NCI-H345 (cell line): ENCODE measurements around the gene SP4.

Experiments used
- DNase-seq: peaks from one replicate; lab custom pipeline; 2025; lab: John Stamatoyannopoulos, UW

The SP4 gene

DNA sequence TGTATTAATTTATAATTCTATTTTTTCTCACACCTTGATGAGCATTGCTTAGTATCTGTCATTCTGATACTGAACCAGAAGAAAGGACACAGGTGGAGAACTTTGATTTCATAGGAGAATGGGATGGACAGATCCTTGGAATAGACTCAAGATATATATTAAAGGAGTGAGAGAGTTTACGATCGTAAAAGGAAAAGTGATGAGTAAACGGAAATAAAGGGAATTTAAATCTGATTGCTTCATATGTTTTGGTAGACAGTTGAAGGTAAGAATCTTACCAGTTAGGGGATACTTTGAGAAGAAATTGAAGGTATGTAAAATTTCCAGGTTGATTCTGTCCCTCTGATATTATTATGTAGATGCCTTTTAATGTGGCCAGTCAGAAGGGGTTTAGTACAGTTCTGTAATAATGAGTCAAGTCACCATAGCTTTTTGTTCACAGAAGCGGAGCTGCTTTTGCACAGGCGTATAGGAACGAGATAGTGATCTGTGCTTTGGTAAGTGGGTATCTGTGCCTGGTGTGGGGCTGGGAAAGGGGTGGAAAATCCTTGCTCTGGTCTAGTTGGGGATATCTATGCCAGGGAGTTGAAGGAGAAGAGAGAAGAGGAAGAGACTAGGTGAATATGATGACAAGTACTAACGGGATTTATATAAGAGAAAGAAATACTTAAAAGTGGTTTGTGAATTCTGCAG lies 15.4 kb downstream of the SP4 start:
- DNase-seq = no peak

DNA sequence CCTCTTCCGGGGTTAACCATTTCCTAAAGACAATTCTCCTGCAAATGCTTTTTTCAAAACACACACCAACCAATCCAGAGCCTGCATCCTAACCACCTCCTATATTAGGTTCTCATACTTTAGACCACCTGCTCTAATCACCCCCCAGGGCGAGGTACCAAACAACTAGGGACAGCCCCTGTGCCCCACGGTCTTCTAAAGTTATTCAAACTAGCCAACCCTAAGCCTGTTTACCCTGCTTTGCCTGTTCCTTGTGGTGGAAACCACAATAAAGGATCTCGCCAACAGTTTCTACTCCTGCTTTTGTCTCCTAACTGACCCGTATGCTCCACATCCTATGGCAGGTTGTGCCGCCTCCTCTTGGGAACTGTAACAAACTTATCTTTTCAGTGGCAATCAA lies 21.1 kb downstream of the SP4 start:
- DNase-seq = no peak

DNA sequence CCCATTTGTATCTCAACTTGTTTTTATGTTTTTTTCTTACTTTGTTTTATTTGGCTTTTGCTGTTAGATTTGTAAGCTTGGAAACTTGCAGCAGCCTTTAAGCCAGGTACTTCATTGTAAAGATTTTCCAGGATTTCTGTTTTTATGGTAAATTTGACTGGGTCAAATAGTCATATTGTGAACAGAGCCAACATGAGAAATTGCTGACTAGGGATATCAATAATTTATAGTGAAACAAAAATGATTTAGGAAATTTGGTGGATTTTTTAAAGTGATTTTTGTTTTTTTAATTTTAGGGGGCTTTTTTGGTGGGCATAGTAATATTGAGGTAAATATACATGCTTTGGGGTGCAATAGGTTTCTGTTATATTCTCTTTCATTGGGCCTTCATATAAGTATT lies 22.2 kb downstream of the SP4 start:
- no peak for DNase-seq

DNA sequence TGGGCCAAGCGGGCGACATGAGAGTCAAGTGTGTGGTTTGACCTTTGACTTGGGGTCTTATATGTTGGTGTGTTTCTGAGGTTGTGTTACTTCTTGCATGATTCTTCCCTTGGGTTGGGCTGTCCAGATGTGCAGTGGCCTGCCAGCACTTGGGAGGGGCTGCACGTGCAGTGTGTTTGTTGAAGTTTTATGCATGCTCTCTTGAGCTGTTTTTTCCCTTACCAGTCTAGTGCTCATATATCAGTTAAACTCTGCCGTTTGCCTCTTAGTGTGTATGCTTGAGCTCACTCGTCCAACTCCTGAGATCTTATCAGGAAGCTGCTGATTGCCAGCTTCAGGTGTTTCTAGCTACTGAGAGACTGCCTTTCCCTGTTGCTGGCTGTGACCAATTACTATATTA lies 23.1 kb downstream of the SP4 start:
- DNase-seq = no peak

DNA sequence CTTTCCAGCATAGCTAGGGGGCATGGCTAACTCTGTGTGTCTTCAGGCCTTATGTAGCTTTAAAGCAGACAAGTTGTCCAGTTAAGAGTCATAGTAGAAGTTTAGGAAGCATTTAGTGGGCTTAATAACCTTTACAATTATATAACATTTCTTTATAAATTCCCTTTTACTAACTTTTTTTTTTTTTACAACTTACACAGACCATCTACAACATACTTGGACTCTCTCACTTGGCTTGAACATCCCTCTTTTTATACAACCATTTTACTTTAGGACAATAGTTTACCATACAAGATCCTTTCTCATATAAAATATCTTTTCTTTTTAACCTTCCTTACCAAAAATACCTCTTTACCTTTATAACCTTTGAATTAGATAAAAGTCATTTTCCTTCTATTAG lies 26.3 kb downstream of the SP4 start:
- DNase-seq = no peak

DNA sequence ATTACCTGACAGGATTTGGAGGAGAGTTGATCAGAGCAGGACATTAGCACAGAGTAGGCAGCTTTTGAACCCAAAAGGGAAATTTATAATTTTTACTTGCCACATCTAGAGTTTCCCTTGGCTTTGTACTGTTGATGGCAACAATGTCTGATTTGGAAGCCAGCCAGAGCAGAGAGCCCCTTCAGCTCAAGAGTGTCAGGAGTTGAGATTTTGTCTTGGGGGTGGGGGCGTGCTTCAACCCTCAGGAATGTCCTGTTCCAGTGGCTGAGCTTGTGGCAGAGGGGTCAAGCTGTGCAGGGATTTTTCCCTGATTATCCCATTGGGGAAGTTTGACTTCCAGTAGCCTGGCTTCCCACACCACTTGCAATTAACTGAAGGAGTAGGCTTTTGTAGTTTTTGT lies 27.0 kb downstream of the SP4 start:
- no peak for DNase-seq

DNA sequence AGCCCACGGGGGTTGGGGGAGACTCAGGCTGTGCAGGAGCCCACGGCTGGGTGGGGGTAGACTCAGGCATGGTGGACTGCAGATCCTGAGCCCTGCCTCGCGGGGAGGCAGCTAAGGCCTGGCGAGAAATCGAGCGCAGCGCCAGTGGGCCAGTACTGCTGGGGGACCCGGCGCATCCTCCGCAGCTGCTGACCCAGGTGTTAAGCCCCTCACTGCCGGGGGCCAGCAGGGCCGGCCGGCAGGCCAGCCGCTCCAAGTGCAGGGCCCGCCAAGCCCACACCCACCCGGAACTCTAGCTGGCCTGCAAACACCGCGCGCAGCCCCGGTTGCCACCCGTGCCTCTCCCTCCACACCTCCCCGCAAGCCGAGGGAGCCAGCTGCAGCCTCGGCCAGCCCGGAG lies 33.4 kb downstream of the SP4 start:
- no peak for DNase-seq

DNA sequence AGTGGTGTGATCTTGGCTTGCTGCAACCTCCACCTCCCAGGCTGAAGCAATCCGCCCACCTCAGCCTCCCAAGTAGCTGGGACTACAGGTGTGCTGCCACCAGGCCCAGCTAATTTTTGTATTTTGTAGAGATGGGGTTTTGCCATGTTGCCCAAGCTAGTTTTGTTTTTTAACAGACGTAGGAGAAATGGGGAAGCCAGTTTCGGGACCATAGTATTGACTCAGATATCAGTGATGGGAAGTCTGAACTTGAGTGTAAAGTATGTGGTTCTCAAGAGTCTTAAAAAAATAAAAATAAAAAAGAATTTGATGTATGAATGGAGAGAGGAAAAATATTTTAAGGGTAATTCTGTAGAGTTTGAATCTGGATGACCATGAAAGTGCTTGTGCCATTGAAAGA lies 34.2 kb downstream of the SP4 start:
- DNase-seq = no peak

DNA sequence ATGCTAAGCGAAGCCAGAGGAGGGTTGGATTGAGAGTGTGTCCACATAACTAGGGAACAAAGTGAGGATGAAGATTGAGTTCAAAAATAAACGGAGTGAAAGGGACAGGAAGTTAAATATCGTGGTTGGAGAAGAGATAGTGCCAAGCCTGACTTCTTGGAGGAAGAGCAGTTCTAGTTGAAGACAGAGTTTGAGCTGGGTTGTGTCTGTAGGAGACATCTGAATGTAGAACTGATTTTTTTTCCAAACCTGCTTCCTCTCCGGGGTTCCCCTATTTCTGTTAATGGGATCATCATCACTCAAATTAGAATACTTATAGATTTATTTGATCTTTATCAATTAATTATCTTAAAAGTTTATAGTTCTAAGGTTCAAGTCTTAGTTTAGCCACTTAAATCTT lies 35.6 kb downstream of the SP4 start:
- DNase-seq = no peak

DNA sequence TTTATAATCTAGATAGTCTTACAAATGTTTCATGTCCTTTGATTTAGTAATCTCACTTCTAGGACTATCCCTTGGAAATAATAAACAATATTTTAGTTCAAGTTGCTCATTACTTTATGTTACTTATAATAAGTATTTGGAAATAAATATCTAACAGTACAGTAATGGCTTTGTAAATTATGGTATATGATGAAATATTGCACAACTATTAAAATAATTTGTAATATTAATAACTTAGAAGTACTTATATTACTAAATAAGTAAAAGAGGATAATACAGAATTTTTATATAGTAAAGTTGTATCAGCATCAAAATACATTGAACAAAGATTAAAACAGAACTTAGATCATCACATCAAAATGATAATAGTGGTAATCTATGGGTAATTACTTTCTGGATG lies 41.1 kb downstream of the SP4 start:
- DNase-seq = no peak

DNA sequence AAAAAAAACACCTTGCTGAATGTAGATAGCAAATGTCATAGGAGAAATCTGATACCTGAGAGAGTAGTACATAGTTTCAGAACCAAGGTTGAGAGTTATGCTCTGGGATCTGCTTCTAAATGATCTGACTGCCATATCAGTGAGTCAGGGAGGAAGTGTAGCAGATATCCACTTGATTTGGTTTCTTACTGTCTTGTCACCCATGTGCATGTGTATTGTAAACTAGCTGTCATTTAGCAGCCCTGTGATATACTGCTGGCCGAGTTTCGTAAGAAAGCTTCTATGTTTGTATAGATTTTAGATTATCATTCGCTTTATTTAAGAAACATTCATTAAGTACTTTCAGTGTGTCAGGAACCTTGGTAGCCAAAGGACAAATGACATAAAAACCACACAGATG lies 42.0 kb downstream of the SP4 start:
- no peak for DNase-seq

DNA sequence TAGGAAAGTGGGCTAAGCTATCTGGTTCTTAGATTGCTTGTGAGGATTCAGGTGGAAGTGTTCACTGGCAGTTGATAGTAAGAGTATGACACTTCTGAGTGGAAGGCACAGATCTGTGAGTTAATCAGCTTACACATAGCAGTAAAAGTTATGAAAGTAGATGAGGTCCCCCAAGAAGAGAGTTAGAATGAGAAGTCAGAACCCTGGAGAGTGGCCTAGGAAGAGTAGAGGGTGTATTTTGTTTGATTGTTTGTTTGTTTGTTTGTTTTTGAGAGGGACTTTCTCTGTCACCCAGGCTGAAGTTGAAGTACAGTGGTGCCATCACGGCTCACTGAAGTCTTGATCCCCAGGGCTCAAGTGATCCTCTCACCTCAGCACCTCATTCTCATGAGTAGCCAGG lies 44.1 kb downstream of the SP4 start:
- no peak for DNase-seq

DNA sequence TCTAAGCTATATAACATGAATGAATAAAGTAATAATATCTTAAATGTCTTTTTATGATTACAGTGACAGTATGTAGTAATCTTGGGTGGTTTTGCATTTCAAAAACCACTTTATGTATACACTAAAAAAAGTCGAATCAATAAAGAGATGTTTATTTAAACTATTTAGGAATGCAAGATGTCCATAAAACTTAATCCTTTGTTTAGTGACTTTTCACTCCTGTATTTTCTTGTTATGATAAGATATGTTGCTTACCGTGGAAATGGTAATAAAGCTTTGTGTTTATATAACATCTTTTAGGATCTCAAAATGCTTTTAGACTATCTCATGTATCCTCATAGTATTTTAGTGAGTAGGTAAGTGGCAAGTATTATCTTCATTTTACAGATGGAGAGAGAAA lies 48.5 kb downstream of the SP4 start:
- no peak for DNase-seq

DNA sequence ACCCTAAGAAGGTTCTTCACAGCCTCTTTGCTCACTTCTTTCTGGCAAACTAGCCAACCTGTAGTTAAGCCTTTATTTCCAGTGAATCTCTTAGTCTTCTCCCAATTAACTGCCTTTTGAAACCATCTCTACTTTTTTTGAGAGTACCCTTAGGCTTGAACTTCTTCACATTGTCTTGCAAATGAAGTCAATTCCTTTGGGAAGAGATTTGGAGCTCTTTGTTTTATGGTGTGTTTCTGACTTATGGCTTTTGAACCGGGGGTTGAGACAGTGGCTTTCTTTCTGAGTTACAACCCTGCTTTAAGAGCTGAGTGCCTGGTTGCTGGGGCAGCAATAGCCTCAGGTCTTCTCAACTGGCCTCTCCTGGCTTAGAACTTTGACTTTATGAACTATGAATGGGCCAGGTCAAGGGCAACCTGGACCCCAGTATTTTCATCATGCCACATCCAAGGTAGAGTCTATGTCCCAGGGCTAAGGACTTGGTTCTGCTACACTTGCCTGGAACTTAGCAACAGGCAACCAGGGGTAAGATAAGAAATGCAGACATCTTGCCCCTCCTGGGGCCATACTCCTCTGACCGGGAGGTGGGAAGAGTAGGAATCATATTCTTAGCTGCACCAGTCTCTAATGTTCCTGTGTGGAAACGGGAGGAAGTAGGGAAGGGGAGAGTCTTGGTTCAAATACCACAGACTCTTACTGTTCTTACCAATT lies 53.0 kb downstream of the SP4 start:
- no peak for DNase-seq

DNA sequence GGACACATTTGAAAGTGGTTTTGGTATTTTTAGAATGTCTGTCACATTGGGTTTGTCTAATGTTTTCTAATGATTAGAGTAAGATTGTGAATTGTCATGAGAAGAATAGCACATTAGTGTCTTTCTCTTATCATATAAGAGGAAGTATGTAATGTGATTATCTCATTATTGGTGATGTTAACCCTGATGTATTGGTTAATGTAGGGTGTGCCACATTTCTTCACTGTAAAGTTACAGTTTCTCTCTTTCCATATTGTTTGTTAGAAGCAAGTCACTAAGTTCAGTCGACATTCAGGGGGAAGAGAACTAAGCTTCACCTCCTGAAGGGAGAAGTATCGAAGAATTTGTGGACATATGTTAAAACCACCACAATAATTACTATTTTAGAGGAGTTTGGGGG lies 58.6 kb downstream of the SP4 start:
- DNase-seq = no peak

DNA sequence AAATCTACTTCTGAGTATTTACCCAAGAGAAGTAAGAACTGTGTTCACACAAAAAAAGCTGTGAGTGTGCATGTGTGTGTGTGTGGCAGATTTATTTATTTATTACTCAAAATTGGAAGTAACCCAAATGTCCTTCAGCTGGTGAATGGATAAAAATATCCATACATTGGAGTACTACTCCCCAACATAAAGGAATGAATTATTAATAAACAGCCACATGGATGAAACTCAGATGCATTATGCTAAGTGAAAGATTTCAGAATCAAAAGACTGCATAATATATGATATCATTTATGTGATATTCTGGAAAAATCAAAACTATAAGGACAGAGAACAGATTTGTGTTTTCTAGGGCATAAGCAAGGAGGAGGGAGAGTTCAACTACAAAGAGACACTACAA lies 67.8 kb downstream of the SP4 start:
- DNase-seq = no peak

DNA sequence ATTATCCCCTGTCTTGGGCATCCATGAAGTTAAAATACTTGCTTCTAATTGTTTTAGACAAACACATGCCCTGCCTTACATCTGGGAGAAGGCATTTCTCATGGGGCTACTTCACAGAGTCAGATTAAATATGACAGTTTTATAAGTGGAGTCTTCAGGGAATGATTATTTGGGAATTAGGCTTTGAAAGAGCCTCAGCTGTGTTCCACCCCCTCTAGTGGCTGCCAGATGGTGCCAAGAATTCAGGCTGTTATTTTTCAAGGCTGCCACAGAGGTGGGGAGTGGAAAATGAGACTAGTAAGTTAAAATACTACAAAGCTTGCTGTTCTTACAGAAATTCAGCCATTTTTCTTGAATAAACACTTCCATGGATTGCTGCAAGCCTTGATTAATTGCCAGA lies 69.2 kb downstream of the SP4 start:
- no peak for DNase-seq

DNA sequence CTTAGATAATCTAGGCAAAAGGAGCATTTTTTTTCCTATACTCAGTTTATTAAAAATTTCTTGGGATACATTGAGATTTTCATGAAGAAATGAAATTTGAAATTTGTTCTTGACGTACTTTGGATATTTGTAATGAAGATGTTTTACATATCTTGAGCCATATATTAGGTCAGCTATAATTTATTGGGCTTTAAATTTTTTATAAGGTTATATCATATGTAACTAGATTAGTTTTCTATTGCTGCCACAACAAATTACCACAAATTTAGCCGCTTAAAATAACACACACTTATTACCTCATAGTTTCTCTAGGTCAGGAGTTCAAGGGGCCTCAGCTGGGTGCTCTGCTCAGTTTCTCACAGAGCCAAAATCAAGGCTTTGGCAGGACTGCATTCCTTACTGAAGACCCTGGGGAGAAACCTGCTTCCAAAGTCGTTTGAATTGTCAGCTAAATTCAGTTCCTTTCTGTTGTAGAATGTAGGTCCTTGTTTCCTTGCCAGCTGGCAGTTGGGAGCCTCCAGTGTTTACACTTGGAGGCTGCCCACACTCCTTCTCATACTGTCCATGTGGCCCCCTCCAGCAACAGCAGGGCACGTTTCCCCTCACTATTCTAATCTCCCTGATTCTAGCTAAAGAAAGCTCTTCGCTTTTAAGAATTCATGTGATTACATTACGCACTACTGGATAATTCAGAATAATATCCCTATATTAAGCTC lies 72.4 kb downstream of the SP4 start:
- DNase-seq = no peak

DNA sequence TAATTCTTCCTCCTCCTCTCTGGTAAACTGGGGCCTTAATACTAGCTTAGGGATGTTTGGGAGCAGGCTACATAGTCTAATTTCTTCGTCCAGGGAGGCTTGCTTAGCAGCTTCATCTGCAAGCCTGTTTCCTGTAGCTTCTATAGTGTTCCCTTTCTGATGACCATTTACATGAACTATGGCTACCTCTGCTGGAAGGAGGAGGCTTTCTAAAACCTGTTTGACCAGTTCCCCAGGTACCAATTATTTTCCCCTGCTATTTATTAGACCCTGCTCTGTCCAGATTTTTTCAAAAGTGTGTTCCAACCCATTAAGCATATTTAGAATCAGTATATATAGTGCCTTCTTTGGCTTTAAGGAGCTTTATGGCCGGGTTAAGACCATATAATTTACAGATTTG lies 76.1 kb downstream of the SP4 start:
- no peak for DNase-seq

DNA sequence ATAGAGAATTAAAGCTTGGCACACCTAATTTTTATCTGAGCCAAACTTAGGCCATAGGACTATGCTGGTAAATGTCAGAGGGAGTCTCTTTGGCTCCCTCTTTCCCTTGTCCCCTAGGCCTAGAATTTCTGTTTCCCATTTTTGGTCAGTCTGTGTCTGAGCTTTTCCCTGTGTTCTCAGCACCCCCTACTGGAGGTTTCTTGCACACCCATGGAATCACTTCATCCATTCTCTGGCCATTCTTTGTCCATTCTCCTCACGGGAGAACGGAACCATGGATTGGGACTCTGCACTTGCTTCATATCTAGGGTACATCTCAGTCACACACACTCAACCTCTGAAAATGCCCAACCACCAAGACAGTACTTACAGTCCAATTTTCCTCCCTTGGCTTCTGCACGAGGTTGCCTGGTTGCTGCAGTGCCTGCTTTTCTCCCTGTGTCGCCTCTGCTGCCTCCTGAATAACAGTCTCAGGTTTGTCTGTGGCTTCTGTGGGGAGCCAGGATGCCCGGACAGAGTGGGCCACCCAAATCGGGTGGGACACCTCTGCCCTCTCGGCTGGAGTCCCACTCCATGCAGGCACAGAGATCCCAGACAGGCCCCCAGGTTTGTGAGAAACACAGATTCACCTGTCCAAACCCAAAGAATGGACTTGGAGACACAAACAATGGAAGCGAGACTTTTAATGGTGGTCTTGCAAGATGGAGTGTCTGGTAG lies 79.9 kb downstream of the SP4 start:
- no peak for DNase-seq

DNA sequence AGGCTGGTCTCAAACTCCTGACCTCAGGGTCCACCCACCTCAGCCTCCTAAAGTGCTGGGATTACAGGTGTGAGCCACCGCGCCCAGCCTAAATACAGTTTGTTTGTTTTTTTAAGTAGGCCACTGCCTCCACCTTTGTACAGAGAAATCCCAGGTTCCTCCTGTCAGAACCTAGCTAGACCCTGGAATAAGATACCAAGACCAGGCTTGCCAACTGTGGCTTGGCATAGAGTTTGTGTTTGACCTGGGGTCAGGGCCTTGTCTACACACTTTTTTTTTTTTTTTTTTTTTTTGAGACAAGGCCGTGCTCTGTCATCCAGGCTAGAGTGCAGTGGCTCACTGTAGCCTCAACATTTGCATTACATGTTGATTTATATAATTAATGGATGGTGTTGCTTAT lies 80.7 kb downstream of the SP4 start:
- DNase-seq = no peak

DNA sequence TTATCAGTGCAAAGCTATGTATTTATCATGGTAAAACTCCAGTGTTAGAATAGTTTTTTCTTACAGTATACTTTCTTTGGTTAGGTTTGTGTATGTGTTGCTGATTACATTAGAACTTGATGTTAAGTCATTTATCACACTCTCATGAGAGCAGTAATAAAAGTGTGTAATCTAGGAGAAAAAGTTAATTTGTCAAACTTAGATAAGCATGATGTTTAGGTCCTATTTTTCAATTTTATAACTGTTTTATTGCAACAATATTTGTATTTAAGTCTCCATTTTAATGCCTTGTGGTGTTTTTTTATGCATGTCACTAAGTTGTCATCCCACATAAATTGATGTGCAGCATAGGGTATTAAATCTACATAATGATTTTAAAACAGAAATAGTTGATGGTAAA lies 86.2 kb downstream of the SP4 start:
- DNase-seq = no peak

DNA sequence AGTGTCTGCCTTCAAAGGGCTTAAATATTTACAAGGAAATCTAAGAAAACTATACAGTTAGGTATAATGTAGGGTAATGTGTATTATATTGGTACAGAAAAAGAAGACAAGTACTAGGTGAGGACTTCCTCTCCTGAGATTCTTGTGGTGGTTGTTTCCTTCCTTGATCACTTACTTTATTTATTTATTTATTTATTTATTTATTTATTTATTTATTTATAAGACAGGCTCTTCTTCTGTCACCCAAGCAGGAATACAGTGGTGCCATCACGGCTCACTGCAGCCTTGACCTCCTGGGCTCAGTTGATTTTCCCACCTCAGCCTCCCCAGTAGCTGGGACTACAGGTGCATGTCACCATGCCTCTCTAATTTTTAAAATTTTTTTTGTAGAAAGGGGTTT lies 96.8 kb downstream of the SP4 start:
- no peak for DNase-seq
